Measurements from ENCODE around the gene OTOGL.
A peak's percentile ranks its signal among the peaks of the same experiment; 100 is the strongest.

DNA sequence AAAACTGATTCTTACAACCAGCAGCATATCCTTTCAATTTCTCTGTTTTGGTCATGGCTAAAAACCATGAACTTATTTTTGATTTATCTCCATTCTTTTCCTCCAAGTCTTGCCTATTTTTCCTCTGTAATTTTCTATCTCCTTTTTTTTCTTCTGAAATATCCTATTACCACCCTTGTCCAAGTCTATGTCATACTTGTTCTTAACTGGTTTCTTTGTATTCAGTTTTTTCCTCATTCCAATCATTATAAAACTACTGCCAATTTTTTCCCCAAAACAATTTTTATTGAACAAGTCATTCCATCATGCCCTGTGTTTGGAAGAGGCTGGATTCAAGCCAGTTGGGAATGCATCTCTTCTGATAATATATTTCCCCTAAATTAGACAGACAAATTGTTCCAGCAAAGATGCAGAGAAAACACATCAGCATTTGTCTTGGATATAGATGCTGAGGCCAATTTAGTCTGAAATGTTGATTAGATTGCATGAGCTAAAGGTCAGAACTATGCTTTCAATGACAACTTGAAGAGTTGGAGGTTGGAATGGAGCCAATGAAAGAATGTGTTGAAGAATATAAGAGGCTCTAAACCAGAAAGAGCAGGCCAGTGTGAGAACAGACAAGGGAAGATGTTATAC, 30.7 kb downstream of the OTOGL start:
- TF ChIP-seq POLR2A (IDR thresholded peaks at IDR 0.05) (no peak), EP300 (IDR thresholded peaks at IDR 0.05) (peak in 1 of 2 donors; percentile 12)

All from tibial nerve (tissue), 3 donors.